PFSK-1 (cell line): Measurements from ENCODE around the gene ADARB1.

Experiments used
- FOXP2 ChIP-seq: optimal IDR thresholded peaks from 2 replicates; pipeline ENCODE3; 2011; ENCODE audit warnings: borderline replicate concordance, control low read depth, inconsistent platforms; ENCODE audit not compliant: insufficient read depth; ENCODE audit errors: extremely low read length, extremely low read depth
- POLR2AphosphoS5 ChIP-seq: IDR thresholded peaks from 2 replicates; pipeline ENCODE4 v1.6.1; 2012; ENCODE audit warnings: low read depth, mild to moderate bottlenecking, control low read depth, low read length, moderate library complexity
- REST ChIP-seq, 2 experiments: IDR thresholded peaks; 2 replicates each; pipeline versions ENCODE4 v1.6.1 to v1.8.0; 2011 to 2012; ENCODE audit warnings: low read depth in 2 of 2, low read length in 2 of 2, control low read depth in 1 of 2, inconsistent platforms in 1 of 2, mild to moderate bottlenecking in 1 of 2, moderate library complexity in 1 of 2; ENCODE audit not compliant: insufficient read depth in 1 of 2
- SIN3A ChIP-seq: IDR thresholded peaks from 2 replicates; pipeline ENCODE4 v1.6.1; 2012; ENCODE audit warnings: mild to moderate bottlenecking, low read length, moderate library complexity, borderline replicate concordance; ENCODE audit not compliant: insufficient read depth
- TAF1 ChIP-seq: IDR thresholded peaks from 2 replicates; pipeline ENCODE4 v1.6.1; 2012; ENCODE audit warnings: low read length, control low read depth, borderline replicate concordance; ENCODE audit not compliant: insufficient read depth

The ADARB1 gene

GRCh38 chr21:45078877-45079281 lies 4.5 kb downstream of the ADARB1 start:
- TF ChIP-seq FOXP2, result no peak
- no peak for TF ChIP-seq SIN3A

- no peak for TF ChIP-seq SIN3A
- no peak for TF ChIP-seq REST (IDR thresholded peaks at IDR 0.05; ENCODE audit: insufficient read depth in 1 of 2, low read depth in 2 of 2, low read length in 2 of 2)
- TF ChIP-seq POLR2AphosphoS5, result no peak
- TF ChIP-seq FOXP2, result no peak
- TF ChIP-seq TAF1, result no peak
Observed at GRCh38 chr21:45079351-45079750, 5.0 kb downstream of the ADARB1 start.

GRCh38 chr21:45080232-45080631 lies 5.9 kb downstream of the ADARB1 start:
- TF ChIP-seq SIN3A (no peak), POLR2AphosphoS5 (no peak), FOXP2 (no peak), REST (IDR thresholded peaks at IDR 0.05; ENCODE audit: insufficient read depth in 1 of 2, low read depth in 2 of 2, low read length in 2 of 2) (no peak), TAF1 (no peak)

GRCh38 chr21:45080639-45081414 lies 6.4 kb downstream of the ADARB1 start:
- no peak for TF ChIP-seq SIN3A

GRCh38 chr21:45081636-45082035 lies 7.3 kb downstream of the ADARB1 start:
- no peak for TF ChIP-seq POLR2AphosphoS5
- no peak for TF ChIP-seq FOXP2
- no peak for TF ChIP-seq REST (IDR thresholded peaks at IDR 0.05; ENCODE audit: insufficient read depth in 1 of 2, low read depth in 2 of 2, low read length in 2 of 2)
- TF ChIP-seq TAF1, result no peak
- TF ChIP-seq SIN3A, result no peak

GRCh38 chr21:45082736-45083135 lies 8.4 kb downstream of the ADARB1 start:
- TF ChIP-seq POLR2AphosphoS5, result no peak
- no peak for TF ChIP-seq REST (IDR thresholded peaks at IDR 0.05; ENCODE audit: insufficient read depth in 1 of 2, low read depth in 2 of 2, low read length in 2 of 2)
- no peak for TF ChIP-seq SIN3A
- TF ChIP-seq FOXP2, result no peak
- no peak for TF ChIP-seq TAF1
